GM21786 (cell line): Measurements from ENCODE around the gene IL1RAP.

Experiments
- ATAC-seq: cut with Tn5 transposase; IDR thresholded peaks from one replicate; pipeline ENCODE4 v1.9.1; 2021; ENCODE audit not compliant: unreplicated experiment

IL1RAP gene

DNA sequence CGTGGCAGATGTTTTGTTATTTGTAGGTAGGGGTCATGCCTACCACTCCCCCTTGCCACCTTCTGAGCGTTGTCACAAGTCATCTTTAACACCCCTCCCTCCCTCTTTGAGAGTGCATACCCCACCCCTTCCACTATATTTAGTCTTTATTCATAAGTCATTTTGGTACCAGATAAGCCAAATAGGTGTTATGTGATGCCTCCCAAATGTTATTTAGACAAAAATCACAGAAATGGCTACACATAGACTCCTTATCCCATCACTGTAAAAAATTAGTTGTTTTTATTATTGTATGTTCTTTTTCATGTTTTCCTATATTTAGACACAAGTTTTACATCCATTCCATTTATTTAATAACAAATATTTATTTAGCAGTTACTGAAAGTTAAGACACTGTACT, 93.1 kb downstream of the IL1RAP start:
- no peak for ATAC-seq

DNA sequence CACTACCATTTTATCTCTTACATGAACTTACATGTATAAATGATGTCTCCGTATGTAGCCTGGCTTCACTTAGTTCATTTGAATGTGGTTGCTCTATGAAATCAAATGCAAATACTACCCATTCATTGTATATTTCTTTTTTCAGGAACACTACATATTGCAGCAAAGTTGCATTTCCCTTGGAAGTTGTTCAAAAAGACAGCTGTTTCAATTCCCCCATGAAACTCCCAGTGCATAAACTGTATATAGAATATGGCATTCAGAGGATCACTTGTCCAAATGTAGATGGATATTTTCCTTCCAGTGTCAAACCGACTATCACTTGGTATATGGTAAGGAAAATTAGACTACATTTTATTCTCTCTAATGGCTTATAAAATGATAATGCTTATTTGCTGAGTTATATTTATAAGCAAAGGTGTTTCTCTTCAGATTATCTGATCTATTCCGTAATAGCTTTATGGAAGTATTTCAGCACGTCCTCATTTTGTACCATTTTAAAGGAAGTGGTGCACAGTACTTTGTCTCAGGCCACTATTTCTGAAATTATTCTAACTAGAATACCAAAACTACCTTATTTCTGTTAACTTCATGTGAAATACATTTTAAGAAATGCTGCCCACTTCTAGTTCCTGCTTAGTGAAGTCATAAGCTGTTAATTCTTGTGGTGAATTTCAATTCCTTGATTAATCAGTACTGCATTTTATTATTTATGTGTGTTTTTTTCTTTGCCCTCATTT, 95.1 kb downstream of the IL1RAP start:
- no peak for ATAC-seq

GRCh38 chr3:190614226-190615059, 100.6 kb downstream of the IL1RAP start:
- no peak for ATAC-seq

GRCh38 chr3:190615060-190615384, 101.1 kb downstream of the IL1RAP start:
- ATAC-seq = no peak

DNA sequence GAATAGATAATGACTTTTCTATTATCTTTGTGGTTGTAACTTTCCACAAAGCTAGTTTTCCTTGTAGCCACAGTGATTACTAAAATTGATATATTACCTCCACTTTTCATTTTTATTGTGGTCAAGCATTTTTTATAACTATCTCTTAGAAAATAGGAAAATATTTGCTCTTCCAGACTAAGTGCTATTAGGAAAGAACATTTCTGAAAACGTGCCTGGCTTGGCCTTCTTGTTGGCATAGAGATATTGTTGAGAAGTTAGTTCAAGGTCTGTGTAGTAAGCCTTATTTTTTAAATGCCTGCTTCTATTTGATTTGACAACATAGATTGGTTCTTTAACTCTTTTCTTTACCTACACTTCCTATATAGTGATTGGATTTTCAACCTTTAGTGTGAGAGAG, 101.7 kb downstream of the IL1RAP start:
- no peak for ATAC-seq

- ATAC-seq = no peak
These were observed 102.8 kb downstream of the IL1RAP start for GRCh38 chr3:190616637-190617036.

DNA sequence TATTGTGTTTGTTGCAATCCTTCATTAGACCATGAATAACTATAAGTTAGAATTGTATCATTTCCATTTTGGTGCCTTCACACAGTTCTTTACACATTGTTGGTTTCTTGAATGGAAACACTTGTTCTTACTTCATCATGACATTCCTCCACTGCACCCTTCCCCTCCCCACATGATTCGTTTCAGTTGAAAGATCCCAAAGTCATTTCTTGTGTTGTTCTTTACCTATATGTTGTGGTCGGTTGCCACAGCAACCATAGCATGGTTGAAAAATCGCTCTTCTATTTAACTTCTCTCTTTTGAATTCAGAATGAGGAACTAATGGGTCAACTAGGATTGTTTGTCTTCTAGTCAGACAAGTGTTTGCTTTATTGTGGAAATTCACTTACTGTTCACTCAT, 103.3 kb downstream of the IL1RAP start:
- ATAC-seq = peak; percentile 74

GRCh38 chr3:190618330-190619030, 104.6 kb downstream of the IL1RAP start:
- no peak for ATAC-seq

- no peak for ATAC-seq
These were observed 105.5 kb downstream of the IL1RAP start for GRCh38 chr3:190619353-190619752.

GRCh38 chr3:190619761-190620160, 105.9 kb downstream of the IL1RAP start:
- no peak for ATAC-seq

DNA sequence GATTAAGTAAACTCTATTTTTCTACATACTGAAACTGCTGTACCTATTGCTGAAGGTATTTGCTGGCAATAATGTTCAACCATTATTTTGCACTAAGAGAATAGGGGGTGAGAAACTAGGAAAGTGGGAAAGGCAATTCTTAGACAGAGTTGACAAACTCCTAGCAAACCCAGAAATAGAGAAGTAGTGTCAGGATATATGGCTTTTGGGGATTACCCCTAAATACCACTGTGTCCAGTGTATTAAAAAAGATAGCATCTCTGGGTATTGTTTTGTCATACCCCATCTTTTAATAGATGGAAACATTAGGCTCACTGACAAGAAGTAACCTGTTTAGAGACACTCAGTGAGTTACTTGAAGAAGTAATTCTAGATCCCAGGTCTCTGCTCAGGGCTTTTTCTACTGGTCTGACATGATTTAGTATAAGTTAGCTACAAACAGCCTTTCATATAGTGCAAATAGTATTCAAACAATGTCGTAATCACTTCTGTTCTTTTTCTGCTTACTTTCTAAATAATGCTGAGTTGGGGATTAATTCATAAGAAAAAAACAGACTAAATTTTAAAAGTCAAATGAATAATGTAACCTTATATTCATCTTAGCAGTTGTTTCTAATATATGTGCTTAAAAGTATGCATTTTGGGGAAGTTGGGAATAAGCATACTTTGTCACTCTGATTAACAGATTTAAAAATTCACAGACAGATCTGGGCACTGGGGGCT, 107.2 kb downstream of the IL1RAP start:
- ATAC-seq = no peak

DNA sequence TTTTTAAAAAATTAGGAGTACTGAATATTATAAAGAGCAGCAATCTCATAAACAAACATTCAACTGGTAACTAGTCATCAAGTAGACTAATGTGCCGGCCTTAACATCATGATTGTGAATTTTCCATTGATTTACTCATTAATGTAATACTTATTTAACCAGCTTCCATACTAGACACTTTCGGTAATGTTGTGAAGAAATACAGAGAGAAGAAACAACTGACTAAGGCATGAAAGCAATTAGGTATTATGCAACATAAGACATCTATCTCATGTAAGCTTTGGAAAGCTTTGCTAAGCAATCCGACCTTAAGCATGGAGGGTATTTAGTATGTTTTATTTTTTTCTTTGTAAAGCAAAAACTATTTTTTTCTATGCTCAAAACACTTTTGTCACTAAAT, 108.0 kb downstream of the IL1RAP start:
- ATAC-seq = no peak

GRCh38 chr3:190624282-190624681, 110.4 kb downstream of the IL1RAP start:
- no peak for ATAC-seq

GRCh38 chr3:190626951-190627620, 113.2 kb downstream of the IL1RAP start:
- ATAC-seq = no peak

DNA sequence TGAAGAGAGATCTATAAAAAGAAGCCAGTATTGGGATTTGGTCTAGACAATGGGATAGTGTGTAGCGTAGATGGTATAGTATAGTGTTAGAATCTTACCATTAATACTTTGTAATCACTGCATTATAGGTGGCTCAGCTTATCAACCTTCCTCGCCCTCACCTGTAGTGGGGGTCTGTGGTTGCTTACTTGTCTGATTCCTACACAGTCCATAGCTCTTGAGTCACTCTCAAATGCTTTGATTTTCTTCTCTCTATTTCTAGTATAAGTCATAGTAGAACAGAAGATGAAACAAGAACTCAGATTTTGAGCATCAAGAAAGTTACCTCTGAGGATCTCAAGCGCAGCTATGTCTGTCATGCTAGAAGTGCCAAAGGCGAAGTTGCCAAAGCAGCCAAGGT, 115.2 kb downstream of the IL1RAP start:
- no peak for ATAC-seq

DNA sequence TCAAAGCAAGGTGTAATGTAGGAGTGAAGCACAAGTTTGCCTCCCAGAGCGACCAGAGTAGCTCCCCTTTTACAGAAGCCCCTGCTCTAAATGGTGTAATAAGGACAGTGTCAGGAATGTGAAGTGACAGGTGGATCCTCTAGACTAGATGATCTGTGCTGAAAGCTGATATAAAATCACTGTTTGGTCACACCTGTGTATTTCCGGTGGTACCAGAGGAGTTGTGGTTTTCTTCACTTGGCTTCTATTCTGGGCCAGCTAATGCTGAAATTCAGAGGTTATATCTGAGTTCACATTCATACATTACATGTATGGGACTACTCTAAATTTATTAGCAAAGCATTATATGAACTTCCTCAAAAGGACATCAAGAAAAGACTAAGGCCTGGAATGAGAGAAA, 117.4 kb downstream of the IL1RAP start:
- no peak for ATAC-seq

DNA sequence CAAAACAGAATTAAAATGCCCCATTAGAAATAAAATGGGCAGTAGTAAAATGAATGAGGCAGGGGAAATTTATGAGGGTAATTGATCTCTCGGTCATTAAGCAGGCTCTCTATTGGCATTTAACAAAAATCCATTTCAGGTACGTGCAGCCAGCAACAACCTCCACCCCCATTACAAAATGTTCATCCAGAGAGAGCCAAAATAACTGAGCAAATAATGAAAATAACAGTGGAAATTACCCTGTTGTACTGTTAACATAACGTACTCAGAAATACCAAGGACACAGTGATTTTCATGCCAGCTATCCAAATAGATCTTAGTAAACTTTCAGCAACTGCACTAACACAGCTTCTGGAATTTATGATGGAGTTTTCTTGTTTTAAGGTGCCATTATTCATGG, 127.7 kb downstream of the IL1RAP start:
- ATAC-seq = no peak

DNA sequence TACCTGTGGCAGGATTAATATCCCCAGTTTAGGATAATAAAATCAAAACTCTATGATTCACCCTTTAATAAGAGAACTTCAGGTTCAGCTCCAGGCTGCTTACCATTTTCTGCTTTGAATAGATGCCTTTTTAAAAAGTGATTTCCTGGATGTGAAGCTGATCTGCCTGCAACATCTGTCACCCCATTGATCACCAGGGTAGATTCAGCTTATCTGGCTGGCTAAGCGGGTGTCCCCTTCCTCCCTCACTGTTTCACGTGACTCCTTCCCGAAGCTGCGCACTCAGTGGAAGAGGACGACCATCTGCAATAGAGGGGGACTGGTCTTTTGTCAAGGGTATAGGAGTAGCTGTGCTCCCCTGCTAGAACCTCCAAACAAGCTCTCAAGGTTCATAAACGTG, 128.1 kb downstream of the IL1RAP start:
- ATAC-seq = no peak

DNA sequence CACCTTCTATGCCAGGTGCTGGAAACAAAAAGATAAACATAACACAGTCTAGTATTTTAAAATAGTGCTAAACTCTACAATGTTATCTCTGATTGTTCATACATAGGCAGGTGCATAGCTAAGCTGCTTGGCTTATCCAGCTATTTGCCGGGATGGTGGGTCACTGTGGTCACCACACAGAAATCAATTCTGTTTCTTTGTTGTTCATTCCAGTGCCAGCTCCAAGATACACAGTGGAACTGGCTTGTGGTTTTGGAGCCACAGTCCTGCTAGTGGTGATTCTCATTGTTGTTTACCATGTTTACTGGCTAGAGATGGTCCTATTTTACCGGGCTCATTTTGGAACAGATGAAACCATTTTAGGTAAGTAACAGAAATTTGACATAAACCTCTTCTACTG, 130.2 kb downstream of the IL1RAP start:
- ATAC-seq = no peak

- no peak for ATAC-seq
These were observed 130.9 kb downstream of the IL1RAP start for GRCh38 chr3:190644766-190645165.
